Melanocyte of skin (primary cell): ENCODE measurements around the gene GOLGA6L2. TPM values are rescaled to one million over a fixed set of nuclear protein-coding genes. Genes with fewer than 3 reads are reported as not detected.

ENCODE experiments used
- total RNA-seq, 2 donors: library from RNA; depleted of rRNA; stranded (reverse); fragments of >200 nt; gene quantifications; 2 replicates each; pipeline ENCODE4 v1.2.3, GENCODE V29; 2012

The GOLGA6L2 gene
- not detected for total RNA-seq

GRCh38 chr15:23447107-23447500 is at the start of gene GOLGA6L2:
Gene GOLGA6L2 (minus strand): TSS chr15:23447243. CDS start chr15:23447181, 62 bp downstream.

Other genes starting within 250 kb of the GOLGA6L2 start
- gene GOLGA6L26, start 113.0 kb downstream of the GOLGA6L2 start, total RNA-seq: not detected
- gene GOLGA8S, start 92.5 kb downstream of the GOLGA6L2 start, total RNA-seq: not detected
- gene MKRN3, start 118.4 kb upstream of the GOLGA6L2 start, total RNA-seq: 1 to 10 TPM in 1 of 2 donors, under 1 TPM in 1; 0.34 to 7.0 TPM
- under 1 TPM; under 0.01 TPM for gene MAGEL2, start 200.6 kb upstream of the GOLGA6L2 start, total RNA-seq
- gene NDN, start 240.1 kb upstream of the GOLGA6L2 start, total RNA-seq: 10 to 100 TPM; 53.9 to 72.6 TPM